HK-2 (cell line): Measurements from ENCODE around the gene RINL.
"Not testable (repeated sequence)": the region's sequence is repeated elsewhere in the genome, so short reads cannot be mapped to it uniquely, and the experiment has no call there.

Source experiments
- DNase-seq: peaks from one replicate; pipeline ENCODE4 v3.0.0-alpha.2; 2018; ENCODE audit not compliant: unreplicated experiment

The RINL gene

GRCh38 chr19:38878575-38879399 is 712 bp upstream of the RINL start:
- no peak for DNase-seq

- no peak for DNase-seq
These were observed 2.2 kb downstream of the RINL start for GRCh38 chr19:38875656-38876395.

- DNase-seq = not testable (repeated sequence)
These were observed 4.7 kb downstream of the RINL start for GRCh38 chr19:38873400-38873799.

GRCh38 chr19:38870612-38871011 is 7.5 kb downstream of the RINL start:
- DNase-seq = no peak

GRCh38 chr19:38869836-38870607 is 8.1 kb downstream of the RINL start:
- DNase-seq = peak; percentile 64

GRCh38 chr19:38869160-38869835 is 8.8 kb downstream of the RINL start:
- no peak for DNase-seq

GRCh38 chr19:38868551-38868950 is 9.5 kb downstream of the RINL start:
- no peak for DNase-seq

GRCh38 chr19:38867171-38867780 is 10.8 kb downstream of the RINL start:
- DNase-seq = no peak

- DNase-seq = no peak
These were observed 15.6 kb downstream of the RINL start for GRCh38 chr19:38862321-38863059.

GRCh38 chr19:38861368-38861767 is 16.7 kb downstream of the RINL start:
- no peak for DNase-seq

GRCh38 chr19:38859631-38860204 is 18.4 kb downstream of the RINL start:
- not testable (repeated sequence) for DNase-seq

- no peak for DNase-seq
These were observed 21.3 kb downstream of the RINL start for GRCh38 chr19:38856813-38857212.

GRCh38 chr19:38855751-38856150 is 22.3 kb downstream of the RINL start:
- not testable (repeated sequence) for DNase-seq

- not testable (repeated sequence) for DNase-seq
These were observed 23.1 kb downstream of the RINL start for GRCh38 chr19:38854961-38855360.

GRCh38 chr19:38853214-38853613 is 24.9 kb downstream of the RINL start:
- DNase-seq = no peak

GRCh38 chr19:38852231-38853044 is 25.6 kb downstream of the RINL start:
- DNase-seq = peak; percentile 64

- DNase-seq = peak; percentile 85
These were observed 26.3 kb downstream of the RINL start for GRCh38 chr19:38851622-38852230.

- no peak for DNase-seq
These were observed 27.0 kb downstream of the RINL start for GRCh38 chr19:38850976-38851621.
